Vagina (tissue), 2 donors: Measurements from ENCODE around the gene MTFR2.

Experiments
- CTCF ChIP-seq, 3 experiments: fragments of 450-650 bp in 2 of 3; fragments of 200-600 bp in 1 of 3; sonication (generic) in 1 of 3; IDR thresholded peaks; one replicate each; pipeline ENCODE4 v1.5.1; 2017 to 2019; ENCODE audit warnings: antibody characterized with exemption in 3 of 3, mild to moderate bottlenecking in 2 of 3, moderate library complexity in 2 of 3
- POLR2A ChIP-seq, 2 donors: fragments of 450-650 bp; IDR thresholded peaks; one replicate each; pipeline ENCODE4 v1.6.1; 2017; ENCODE audit warnings: antibody characterized with exemption in 2 of 2, mild to moderate bottlenecking in 2 of 2, moderate library complexity in 2 of 2

- TF ChIP-seq CTCF (IDR thresholded peaks at IDR 0.05), result no peak
- TF ChIP-seq POLR2A (IDR thresholded peaks at IDR 0.05), result no peak
These were observed 4.8 kb upstream of the MTFR2 start for GRCh38 chr6:136254851-136255466.
